HCT116 (cell line): ENCODE measurements around the gene IGSF9. TPM values are rescaled to one million over a fixed set of nuclear protein-coding genes. Genes with fewer than 3 reads are reported as not detected.

Experiments
- ATAC-seq: fragments of 200-7000 bp; cut with Tn5 transposase; 2 replicates; pipeline ENCODE4 v1.9.1; 2020; ENCODE audit warnings: mild to moderate bottlenecking, moderate library complexity
- BruUV-seq: library from RNA; stranded (reverse); fragments of 400-500 nt; replicated peaks from 2 replicates; lab custom pipeline; 2021; lab: Mats Ljungman, UMichigan
- CTCF ChIA-PET: fragments of 300-600 bp; sonication (Branson Sonifier 250); formaldehyde crosslinking; loops from one replicate; lab custom pipeline; 2021; ENCODE audit warnings: antibody characterized with exemption; lab: Charles Lee
- POLR2A ChIA-PET: fragments of 300-600, 350-600 bp; sonication (Branson Sonifier 250); formaldehyde crosslinking; loops from one replicate; lab custom pipeline; 2021; ENCODE audit warnings: antibody characterized with exemption; lab: Charles Lee
- RAD21 ChIA-PET, 2 experiments: fragments of 300-600 bp; sonication (Branson Sonifier 250); formaldehyde crosslinking; loops; one replicate each; lab custom pipeline; 2023; ENCODE audit warnings: low total read pairs in 2 of 2; ENCODE audit not compliant: uncharacterized antibody in 2 of 2, unreplicated experiment in 2 of 2, low non-redundant PET in 1 of 2; lab: Charles Lee
- DNase-seq: peaks from one replicate; pipeline ENCODE4 v3.0.0-alpha.2; 2010; ENCODE audit warnings: low read depth, low spot score
- H2AFZ ChIP-seq: fragments of 200-600 bp; shearing (Covaris generic), sonication (generic); 2 replicates; pipeline ENCODE4 v1.6.1; 2017; ENCODE audit warnings: low read depth, mixed run types, mixed read lengths, antibody characterized with exemption, low read length; ENCODE audit not compliant: poor library complexity, severe bottlenecking
- H3K27ac ChIP-seq: 2 replicates; pipeline ENCODE4 v1.5.1; 2012; ENCODE audit warnings: low read depth, low read length
- H3K27me3 ChIP-seq: fragments of 200-600 bp; sonication (generic); 2 replicates; pipeline ENCODE4 v1.6.1; 2016; ENCODE audit warnings: mixed run types, low read length, mixed read lengths; ENCODE audit not compliant: insufficient read depth
- H3K36me3 ChIP-seq, 2 experiments: fragments of 200-500 bp in 1 of 2; fragments of 200-600 bp in 1 of 2; sonication (Bioruptor generic) in 1 of 2; sonication (generic) in 1 of 2; 2 replicates each; pipeline versions ENCODE4 v1.5.1 to v1.6.1; 2014 to 2016; ENCODE audit warnings: low read length in 2 of 2, inconsistent platforms in 1 of 2, mixed read lengths in 1 of 2, mixed run types in 1 of 2; ENCODE audit not compliant: insufficient read depth in 2 of 2, control insufficient read depth in 1 of 2
- H3K4me1 ChIP-seq, 2 experiments: fragments of 200-600 bp in 1 of 2; sonication (generic) in 1 of 2; 2 replicates each; pipeline versions ENCODE4 v1.5.1 to v1.6.1; 2012 to 2017; ENCODE audit warnings: low read length in 2 of 2, inconsistent platforms in 1 of 2, mild to moderate bottlenecking in 1 of 2, mixed read lengths in 1 of 2, mixed run types in 1 of 2, moderate library complexity in 1 of 2; ENCODE audit not compliant: insufficient read depth in 2 of 2, control insufficient read depth in 1 of 2
- H3K4me2 ChIP-seq: fragments of 200-600 bp; sonication (generic); 2 replicates; pipeline ENCODE4 v1.6.1; 2017; ENCODE audit warnings: mixed run types, low read length, mixed read lengths
- H3K4me3 ChIP-seq, 2 experiments: fragments of 200-600 bp in 1 of 2; sonication (generic) in 1 of 2; replicated peaks in 1 of 2; 2 replicates each; pipeline ENCODE4 v1.5.1; 2011 to 2016; ENCODE audit warnings: low read length in 2 of 2, control low read depth in 1 of 2, low read depth in 1 of 2, mild to moderate bottlenecking in 1 of 2, mixed read lengths in 1 of 2, mixed run types in 1 of 2
- H3K79me2 ChIP-seq: fragments of 200-600 bp; sonication (generic); 2 replicates; pipeline ENCODE4 v1.6.1; 2017; ENCODE audit warnings: mild to moderate bottlenecking, mixed run types, low read length, moderate library complexity, mixed read lengths; ENCODE audit not compliant: insufficient read depth
- H3K9ac ChIP-seq: fragments of 200-600 bp; sonication (generic); 2 replicates; pipeline ENCODE4 v1.6.1; 2016; ENCODE audit warnings: low read length, mixed read lengths
- H3K9me2 ChIP-seq: fragments of 200-600 bp; sonication (generic), shearing (Covaris generic); 2 replicates; pipeline ENCODE4 v1.6.1; 2017; ENCODE audit warnings: mixed run types, mild to moderate bottlenecking, moderate library complexity; ENCODE audit not compliant: insufficient read depth
- H3K9me3 ChIP-seq, 2 experiments: fragments of 200-500 bp in 1 of 2; fragments of 200-600 bp in 1 of 2; sonication (Bioruptor generic) in 1 of 2; sonication (generic) in 1 of 2; 2 replicates each; pipeline ENCODE4 v1.6.1; 2014 to 2017; ENCODE audit warnings: low read length in 2 of 2, mixed read lengths in 2 of 2, inconsistent platforms in 1 of 2, low read depth in 1 of 2, mild to moderate bottlenecking in 1 of 2, mixed run types in 1 of 2, moderate library complexity in 1 of 2; ENCODE audit not compliant: control insufficient read depth in 1 of 2, insufficient read depth in 1 of 2
- H4K20me1 ChIP-seq: fragments of 200-600 bp; sonication (generic), shearing (Covaris generic); 2 replicates; pipeline ENCODE4 v1.6.1; 2017; ENCODE audit warnings: mixed run types, mild to moderate bottlenecking, moderate library complexity; ENCODE audit not compliant: insufficient read depth
- CBX3 ChIP-seq: IDR thresholded peaks from 2 replicates; pipeline ENCODE4 v1.6.1; 2012; ENCODE audit warnings: low read depth
- EGR1 ChIP-seq: IDR thresholded peaks from 2 replicates; pipeline ENCODE4 v1.6.1; 2012; ENCODE audit warnings: low read depth
- ELF1 ChIP-seq: IDR thresholded peaks from 2 replicates; pipeline ENCODE4 v1.6.1; 2012; ENCODE audit warnings: low read depth, borderline replicate concordance
- FOSL1 ChIP-seq: IDR thresholded peaks from 2 replicates; pipeline ENCODE4 v1.6.1; 2012; ENCODE audit warnings: low read depth
- JUND ChIP-seq: IDR thresholded peaks from 2 replicates; pipeline ENCODE4 v1.6.1; 2012
- POLR2A ChIP-seq: IDR thresholded peaks from 2 replicates; pipeline ENCODE4 v1.7.0; 2011; ENCODE audit warnings: borderline replicate concordance; ENCODE audit not compliant: insufficient read depth, insufficient read length; ENCODE audit errors: extremely low read depth
- POLR2AphosphoS5 ChIP-seq: IDR thresholded peaks from 2 replicates; pipeline ENCODE4 v1.6.1; 2011; ENCODE audit warnings: mild to moderate bottlenecking, low read depth, low read length, moderate library complexity
- RAD21 ChIP-seq: IDR thresholded peaks from 2 replicates; pipeline ENCODE4 v1.6.1; 2012; ENCODE audit warnings: low read depth, mild to moderate bottlenecking
- SIN3A ChIP-seq: IDR thresholded peaks from 2 replicates; pipeline ENCODE4 v1.6.1; 2012; ENCODE audit warnings: low read depth
- SP1 ChIP-seq: IDR thresholded peaks from 2 replicates; pipeline ENCODE4 v1.6.1; 2012; ENCODE audit warnings: low read depth
- SRF ChIP-seq: IDR thresholded peaks from 2 replicates; pipeline ENCODE4 v1.6.1; 2012; ENCODE audit warnings: low read depth
- TCF7L2 ChIP-seq: IDR thresholded peaks from 2 replicates; pipeline ENCODE4 v1.7.0; 2011; ENCODE audit warnings: borderline replicate concordance, inconsistent platforms; ENCODE audit not compliant: insufficient read depth, insufficient read length; ENCODE audit errors: extremely low read depth
- YY1 ChIP-seq: IDR thresholded peaks from 2 replicates; pipeline ENCODE4 v1.6.1; 2011; ENCODE audit warnings: low read length, low read depth, moderate library complexity, mild to moderate bottlenecking; ENCODE audit not compliant: insufficient replicate concordance; ENCODE audit errors: extremely low read depth
- ZFX ChIP-seq: fragments of 450-650 bp; IDR thresholded peaks from 2 replicates; pipeline ENCODE4 v1.6.1; 2017
- intact Hi-C: fragments of 100-400 bp; cut with micrococcal nuclease; formaldehyde crosslinking; loops from 2 replicates; pipeline ENCODE4 v1.10.0; 2022
- total RNA-seq: library from RNA; stranded (reverse); gene quantifications from one replicate; pipeline ENCODE4 v1.2.1, GENCODE V29; 2021; ENCODE audit not compliant: unreplicated experiment
- TF ChIP-seq, protein P1 (sequence below), 3 experiments: fragments of 200-600 bp in 1 of 3; sonication (generic) in 1 of 3; IDR thresholded peaks in 2 of 3; conservative IDR thresholded peaks in 1 of 3; 2 replicates each; pipeline ENCODE4 v1.5.1; 2012 to 2017; ENCODE audit warnings: low read depth in 2 of 3, low read length in 2 of 3, antibody characterized with exemption in 1 of 3, borderline replicate concordance in 1 of 3, control low read depth in 1 of 3, mild to moderate bottlenecking in 1 of 3, mixed read lengths in 1 of 3, mixed run types in 1 of 3, moderate library complexity in 1 of 3; ENCODE audit not compliant: insufficient read depth in 1 of 3

The IGSF9 gene
- total RNA-seq, 1 experiment from 2014 or later, result 10.3 TPM

DNA sequence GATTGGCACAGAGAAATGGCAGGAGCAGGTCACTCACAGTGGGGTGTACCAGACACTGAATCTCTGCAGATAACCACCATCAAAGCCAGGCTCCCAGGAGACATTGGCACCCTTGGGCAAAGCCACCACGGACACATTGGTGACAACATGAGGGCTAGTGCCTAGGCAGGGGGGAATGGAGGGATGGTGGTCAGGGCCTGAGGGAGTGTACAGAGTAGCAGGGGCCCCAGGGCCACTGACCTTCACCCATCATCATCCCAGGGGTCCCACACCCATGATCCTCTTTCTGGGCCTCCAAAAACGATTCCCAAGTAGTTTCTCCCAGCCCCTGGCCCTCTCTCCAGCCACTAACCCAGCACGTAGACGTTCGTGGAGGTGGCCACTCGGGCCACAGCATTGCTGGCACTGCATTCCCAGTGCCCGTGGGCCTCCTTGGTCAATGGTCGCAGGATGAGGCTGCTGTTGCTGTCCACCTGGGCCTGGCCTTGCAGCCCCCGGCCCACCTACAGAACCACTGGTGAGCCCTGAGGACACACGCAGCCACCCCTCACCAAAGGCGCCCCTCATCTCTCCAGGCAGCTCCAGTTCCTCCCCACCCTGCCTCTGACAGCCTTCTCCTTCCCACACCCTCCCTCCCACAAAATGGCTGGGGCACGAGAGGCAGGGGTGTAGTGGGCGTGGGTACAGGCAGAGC is 14.2 kb downstream of the IGSF9 start:
- Histone ChIP-seq H3K4me2 (no peak overlapping the region), H3K36me3 (peaks cover 0 to 2% of the 10 kb centered on the region in 2 experiments; a peak in 1 of 4 replicates), H2AFZ (no peak overlapping the region), H3K9me2 (no peaks in the 10 kb centered on the region), H3K79me2 (no peaks in the 10 kb centered on the region), H3K9ac (no peak overlapping the region), H3K27ac (no peak overlapping the region), H3K9me3 (no peaks in the 10 kb centered on the region), H3K4me3 (no peak overlapping the region), H3K4me1 (peaks cover 0 to 4% of the 10 kb centered on the region in 2 experiments; a peak in 1 of 4 replicates), H3K27me3 (no peaks in the 10 kb centered on the region), H4K20me1 (no peaks in the 10 kb centered on the region)
- intact Hi-C loops, result no loop called here
- ChIA-PET POLR2A (no interaction called here), RAD21 (no interaction called here), CTCF (interaction anchor here (0.6 to 2.5 kb wide), 2 partner anchors 24 to 76 kb away, joined by 3 to 15 read pairs; no protein-coding TSS in a partner anchor)
- BruUV-seq, result no TSS peak
- DNase-seq (no peak), ATAC-seq (no peak)
- no peak for TF ChIP-seq SRF
- TF ChIP-seq JUND, result no peak
- TF ChIP-seq ZFX, result no peak
- no peak for TF ChIP-seq TCF7L2
- TF ChIP-seq, protein P1, sequence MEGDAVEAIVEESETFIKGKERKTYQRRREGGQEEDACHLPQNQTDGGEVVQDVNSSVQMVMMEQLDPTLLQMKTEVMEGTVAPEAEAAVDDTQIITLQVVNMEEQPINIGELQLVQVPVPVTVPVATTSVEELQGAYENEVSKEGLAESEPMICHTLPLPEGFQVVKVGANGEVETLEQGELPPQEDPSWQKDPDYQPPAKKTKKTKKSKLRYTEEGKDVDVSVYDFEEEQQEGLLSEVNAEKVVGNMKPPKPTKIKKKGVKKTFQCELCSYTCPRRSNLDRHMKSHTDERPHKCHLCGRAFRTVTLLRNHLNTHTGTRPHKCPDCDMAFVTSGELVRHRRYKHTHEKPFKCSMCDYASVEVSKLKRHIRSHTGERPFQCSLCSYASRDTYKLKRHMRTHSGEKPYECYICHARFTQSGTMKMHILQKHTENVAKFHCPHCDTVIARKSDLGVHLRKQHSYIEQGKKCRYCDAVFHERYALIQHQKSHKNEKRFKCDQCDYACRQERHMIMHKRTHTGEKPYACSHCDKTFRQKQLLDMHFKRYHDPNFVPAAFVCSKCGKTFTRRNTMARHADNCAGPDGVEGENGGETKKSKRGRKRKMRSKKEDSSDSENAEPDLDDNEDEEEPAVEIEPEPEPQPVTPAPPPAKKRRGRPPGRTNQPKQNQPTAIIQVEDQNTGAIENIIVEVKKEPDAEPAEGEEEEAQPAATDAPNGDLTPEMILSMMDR (IDR thresholded peaks at IDR 0.05 in 2 of 3, conservative IDR thresholded peaks at IDR 0.05 in 1 of 3; ENCODE audit: borderline replicate concordance in 1 of 3, insufficient read depth in 1 of 3, low read depth in 2 of 3, low read length in 2 of 3), result no peak

DNA sequence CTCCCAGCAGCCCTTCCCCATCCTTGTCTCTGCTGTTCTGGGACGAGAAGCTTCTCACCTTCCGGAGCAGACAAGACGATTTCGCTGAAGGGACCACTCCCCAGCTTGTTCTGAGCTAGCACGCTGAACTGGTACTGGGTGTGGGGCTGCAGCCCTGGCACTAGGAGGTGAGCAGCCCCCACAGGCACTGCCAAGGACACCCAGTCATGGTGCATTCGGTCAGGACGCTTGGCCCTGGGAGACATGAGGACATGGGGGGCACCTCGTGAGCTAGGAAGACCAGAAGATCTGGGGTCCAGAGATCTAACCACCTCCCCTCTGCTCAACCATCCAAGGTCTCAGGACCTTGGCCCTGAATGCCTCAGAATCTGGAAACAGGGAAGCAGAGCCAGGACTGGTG is 14.8 kb downstream of the IGSF9 start:
- H3K27ac ChIP-seq, result no peak overlapping the region
- no peaks in the 10 kb centered on the region for H4K20me1 ChIP-seq
- ChIA-PET RAD21 (no interaction called here), CTCF (interaction anchor here (2.5 kb wide), 1 partner anchor 77 kb away, joined by 15 read pairs; no protein-coding TSS in a partner anchor), POLR2A (no interaction called here)
- H3K27me3 ChIP-seq, result no peaks in the 10 kb centered on the region
- intact Hi-C loops, result no loop called here
- H3K4me2 ChIP-seq, result no peak overlapping the region
- H3K9me2 ChIP-seq, result no peaks in the 10 kb centered on the region
- no peak for TF ChIP-seq POLR2A
- TF ChIP-seq FOSL1, result no peak
- TF ChIP-seq SIN3A, result no peak
- no peak for TF ChIP-seq ELF1
- TF ChIP-seq SRF, result no peak
- no peak for TF ChIP-seq EGR1
- TF ChIP-seq SP1, result no peak
- TF ChIP-seq JUND, result no peak
- no peak for TF ChIP-seq RAD21
- TF ChIP-seq YY1, result no peak
- TF ChIP-seq CBX3, result no peak
- no peak for TF ChIP-seq POLR2AphosphoS5
- H3K36me3 ChIP-seq, result no peaks in the 10 kb centered on the region; a peak in 1 of 4 replicates
- ATAC-seq (no peak), DNase-seq (no peak)
- BruUV-seq, result no TSS peak
- no peak overlapping the region for H2AFZ ChIP-seq
- H3K79me2 ChIP-seq, result no peaks in the 10 kb centered on the region
- H3K4me3 ChIP-seq, result no peak overlapping the region
- H3K4me1 ChIP-seq, result peaks cover 4 to 8% of the 10 kb centered on the region in 2 experiments; a peak in 3 of 4 replicates
- no peaks in the 10 kb centered on the region for H3K9me3 ChIP-seq
- H3K9ac ChIP-seq, result no peak overlapping the region
